Stimulated activated CD4-positive, alpha-beta T cell treated with anti-CD3 and anti-CD28 coated beads, Interleukin-15, amount 100 ng/mL, for 48 hours (primary cell): ENCODE data around the gene SLC9A9.
A peak's percentile ranks its signal among the peaks of the same experiment; 100 is the strongest.
"Not testable (repeated sequence)": the region's sequence is repeated elsewhere in the genome, so short reads cannot be mapped to it uniquely, and the experiment has no call there.

ENCODE experiments used
- DNase-seq, 2 donors: peaks; one replicate each; pipeline ENCODE4 v3.0.0-alpha.2; 2020; ENCODE audit warnings: low read depth in 2 of 2

The SLC9A9 gene

GRCh38 chr3:143291836-143292447 is 556.3 kb downstream of the SLC9A9 start:
- no peak for DNase-seq

DNA sequence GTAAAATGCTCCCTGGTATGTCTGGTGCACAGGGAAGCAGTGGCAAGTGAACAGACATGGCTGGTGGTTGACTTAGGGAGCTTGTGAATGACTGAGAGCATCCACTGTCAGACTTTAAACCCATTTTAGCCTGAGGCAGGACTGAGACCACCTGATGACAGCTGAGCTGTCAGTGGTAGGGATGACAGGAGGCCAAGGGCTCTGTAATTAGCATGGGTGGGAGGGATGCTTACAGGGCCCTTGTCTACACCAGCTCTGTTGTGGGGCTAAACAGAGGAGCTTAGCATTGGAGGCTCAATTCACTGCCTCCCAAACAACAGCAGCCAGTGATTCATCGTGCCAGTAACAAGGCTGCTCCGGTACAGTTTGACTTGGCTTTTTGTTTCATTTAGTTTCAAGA is 559.3 kb downstream of the SLC9A9 start:
- DNase-seq, result no peak

GRCh38 chr3:143287403-143287802 is 560.9 kb downstream of the SLC9A9 start:
- no peak for DNase-seq

- DNase-seq, result no peak
Observed at GRCh38 chr3:143286392-143287010, 561.8 kb downstream of the SLC9A9 start.

DNA sequence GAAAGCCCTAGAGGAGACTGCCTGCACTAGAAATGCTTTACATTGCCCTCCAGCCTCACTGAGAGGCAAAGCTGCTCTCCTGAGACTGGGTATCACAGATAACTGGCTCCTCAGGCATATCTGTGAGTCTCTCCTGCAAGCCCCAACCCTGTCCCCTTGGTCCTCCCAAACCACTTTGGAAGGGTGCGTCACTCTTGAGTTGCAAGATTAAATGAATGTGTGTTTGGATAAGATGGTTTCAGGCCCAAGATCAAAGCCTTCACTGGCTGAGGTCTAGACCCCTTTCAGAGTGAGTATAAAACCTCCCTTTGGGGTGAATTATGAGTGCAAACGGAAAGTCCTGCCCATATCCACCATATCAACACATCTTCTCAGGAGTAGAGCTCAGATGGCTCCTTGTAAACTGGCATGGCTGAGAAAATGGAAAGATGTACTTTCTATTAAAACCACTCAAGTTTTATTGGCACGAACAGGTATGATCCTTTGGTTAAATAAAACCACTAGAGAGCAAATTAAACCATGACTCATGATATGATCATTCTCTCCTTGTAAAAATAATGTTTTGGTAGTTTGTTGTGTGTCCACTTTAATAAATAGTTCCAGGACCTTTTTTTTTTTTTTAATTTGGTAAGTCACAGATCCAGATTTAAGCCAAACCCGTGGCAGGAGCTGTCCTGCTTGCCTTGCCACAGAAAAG is 564.7 kb downstream of the SLC9A9 start:
- DNase-seq, result peak in 1 of 2 donors; percentile 4

DNA sequence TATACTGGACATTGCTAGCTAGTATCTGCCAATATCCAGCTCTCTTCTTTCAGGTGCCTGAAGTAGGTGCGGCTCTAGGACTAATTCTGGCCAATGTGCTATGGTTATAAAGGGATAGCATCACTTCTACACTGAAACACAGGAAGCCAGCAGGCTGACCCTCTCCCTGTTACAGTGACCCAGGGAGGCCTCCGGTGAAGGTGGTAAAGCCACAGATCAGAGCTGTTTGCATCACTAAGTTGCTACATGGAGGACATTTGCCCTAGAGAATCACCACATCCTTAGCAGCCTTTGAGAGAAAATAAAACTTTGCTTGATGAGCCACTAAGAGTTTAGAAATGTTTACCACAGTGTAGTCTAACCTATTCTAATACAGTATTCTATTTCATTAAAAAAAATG is 567.3 kb downstream of the SLC9A9 start:
- DNase-seq, result no peak

DNA sequence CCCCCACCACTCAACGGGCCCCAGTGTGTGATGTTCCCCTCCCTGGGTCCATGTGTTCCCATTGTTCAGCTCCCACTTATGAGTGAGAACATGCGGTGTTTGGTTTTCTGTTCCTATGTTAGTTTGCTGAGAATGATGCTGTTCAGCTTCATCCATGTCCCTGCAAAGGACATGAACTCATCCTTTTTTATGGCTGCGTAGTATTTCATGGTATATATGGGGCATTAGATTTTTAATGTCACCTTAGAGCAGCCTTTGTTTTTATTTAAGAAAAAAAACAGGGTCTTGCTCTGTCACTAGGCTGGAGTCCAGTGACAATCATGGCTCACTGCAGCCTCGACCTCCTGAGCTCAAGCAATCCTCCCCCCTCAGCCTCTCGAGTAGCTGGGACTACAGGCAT is 568.7 kb downstream of the SLC9A9 start:
- DNase-seq, result not testable (repeated sequence)

GRCh38 chr3:143278721-143279120 is 569.5 kb downstream of the SLC9A9 start:
- no peak for DNase-seq

DNA sequence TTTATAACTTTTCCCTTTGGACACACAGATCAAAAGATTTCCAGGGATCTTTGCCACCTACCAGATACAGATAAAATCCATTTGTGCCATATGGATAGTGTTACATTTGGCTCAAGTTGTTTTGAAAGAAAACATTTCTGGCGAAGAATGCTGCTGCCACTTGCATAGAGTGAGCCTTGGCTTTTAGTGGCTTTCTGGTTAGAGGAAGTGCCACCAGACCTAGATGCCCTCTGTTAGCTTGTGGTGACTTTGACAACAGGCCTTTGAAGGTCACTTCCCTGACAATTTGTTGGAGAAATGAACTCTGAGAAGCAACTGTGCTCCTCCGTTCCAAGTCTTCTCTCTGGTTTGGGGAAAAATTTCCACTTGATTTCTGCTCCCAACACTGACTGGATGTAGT is 570.7 kb downstream of the SLC9A9 start:
- no peak for DNase-seq

GRCh38 chr3:143276592-143276991 is 571.7 kb downstream of the SLC9A9 start:
- DNase-seq, result no peak

GRCh38 chr3:143273975-143274690 is 574.1 kb downstream of the SLC9A9 start:
- DNase-seq, result no peak

GRCh38 chr3:143271136-143271535 is 577.1 kb downstream of the SLC9A9 start:
- no peak for DNase-seq

DNA sequence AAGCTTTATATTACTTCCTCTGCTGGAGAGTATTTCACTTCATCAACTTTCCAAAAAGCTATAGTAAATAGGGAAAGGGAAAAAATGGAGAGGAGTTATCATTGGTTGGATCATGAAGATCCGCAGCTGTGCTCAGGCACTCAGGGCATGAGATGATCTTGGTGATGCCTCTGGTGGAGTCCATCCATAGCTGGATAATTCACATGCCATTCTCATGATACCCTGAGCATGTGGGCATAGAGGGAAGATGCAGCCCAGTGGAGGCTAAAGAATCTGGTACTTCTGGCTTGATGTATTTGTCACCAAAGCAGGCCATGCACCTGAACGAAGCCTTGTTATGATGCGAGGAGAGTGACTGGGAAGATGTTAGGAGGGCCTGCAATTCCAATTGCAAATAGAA is 578.5 kb downstream of the SLC9A9 start:
- no peak for DNase-seq

DNA sequence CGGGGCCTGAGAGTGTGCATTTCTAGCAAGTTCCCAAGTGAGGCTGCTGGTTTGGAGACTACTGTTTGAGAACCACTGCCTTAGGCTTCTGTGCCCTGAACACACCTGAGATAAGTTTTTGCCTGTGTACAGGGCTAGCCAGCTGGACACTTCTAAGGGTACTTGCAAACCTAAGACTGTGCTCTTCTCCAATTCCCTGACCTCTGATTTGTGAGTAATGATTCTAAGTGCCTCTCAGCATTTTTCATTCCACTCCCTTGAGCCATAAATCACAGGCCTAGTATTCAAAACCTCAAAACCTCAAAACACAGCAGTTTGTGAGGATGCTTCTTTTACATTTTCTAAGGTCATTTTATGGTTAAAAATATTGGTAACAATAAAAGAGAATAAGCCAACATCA is 580.3 kb downstream of the SLC9A9 start:
- DNase-seq, result no peak

- no peak for DNase-seq
Observed at GRCh38 chr3:143266927-143267326, 581.3 kb downstream of the SLC9A9 start.

GRCh38 chr3:143266511-143266910 is 581.8 kb downstream of the SLC9A9 start:
- no peak for DNase-seq

- DNase-seq, result no peak
Observed at GRCh38 chr3:143265501-143266070, 582.7 kb downstream of the SLC9A9 start.

- DNase-seq, result no peak
Observed at GRCh38 chr3:143263852-143264513, 584.3 kb downstream of the SLC9A9 start.

GRCh38 chr3:143261848-143262247 is 586.4 kb downstream of the SLC9A9 start:
- DNase-seq, result no peak

DNA sequence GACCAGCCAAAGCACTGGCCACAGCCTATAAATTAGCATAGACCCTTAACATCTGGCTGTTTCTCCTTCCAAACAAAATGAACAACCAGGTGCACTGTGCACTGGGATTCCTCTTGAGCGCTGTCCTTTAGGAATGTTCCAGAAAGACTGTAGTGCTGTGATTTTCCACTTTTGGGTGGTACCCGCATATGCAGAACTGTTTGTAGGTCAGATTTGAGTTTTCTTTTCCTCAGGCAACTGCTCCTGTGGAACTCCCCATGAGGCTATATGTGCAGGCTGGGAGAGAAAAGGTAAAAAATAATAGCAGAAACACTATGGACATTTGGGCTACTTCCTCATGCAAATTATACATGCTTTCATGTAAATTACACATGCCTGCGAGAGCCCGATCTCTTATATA is 589.6 kb downstream of the SLC9A9 start:
- no peak for DNase-seq

DNA sequence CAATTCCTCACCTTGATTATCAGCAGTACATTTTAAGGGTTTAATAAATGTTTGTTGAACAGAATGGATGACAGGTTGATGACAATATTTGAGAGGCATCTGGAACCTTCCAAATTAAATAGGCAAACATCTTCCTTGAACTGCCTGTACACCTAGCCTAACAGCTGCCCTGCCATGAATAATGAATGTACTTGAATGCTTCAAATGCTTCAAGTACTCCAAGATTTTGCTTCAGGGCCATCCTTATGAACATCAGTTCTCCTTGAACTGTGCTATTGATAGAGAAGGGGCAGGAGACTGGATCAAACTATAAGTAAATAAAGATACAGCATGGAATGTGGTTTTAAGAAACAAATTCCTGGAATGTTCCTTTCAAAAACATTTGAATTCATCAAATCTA is 591.9 kb downstream of the SLC9A9 start:
- DNase-seq, result no peak

GRCh38 chr3:143255739-143256138 is 592.5 kb downstream of the SLC9A9 start:
- DNase-seq, result no peak
